GM13977 (cell line): Measurements from ENCODE around the gene SPAG17.

Experiments
- DNase-seq: peaks from one replicate; pipeline ENCODE4 v3.0.0; 2012; ENCODE audit warnings: low spot score
- in situ Hi-C: fragments of 300-500 bp; cut with MboI; formaldehyde crosslinking; loops from one replicate; pipeline ENCODE4 v1.12.0; 2022; ENCODE audit warnings: low sequenced_read_pairs, low pct_unique_long_range_greater_than_20kb, mixed read lengths, inconsistent platforms; ENCODE audit not compliant: unreplicated experiment
- TF ChIP-seq, protein P1 (sequence below): IDR thresholded peaks from 2 replicates; pipeline ENCODE4 v1.5.1; 2012; ENCODE audit warnings: mild to moderate bottlenecking, control low read depth; ENCODE audit not compliant: insufficient read depth; ENCODE audit errors: extremely low read depth, missing control alignments

The SPAG17 gene

DNA sequence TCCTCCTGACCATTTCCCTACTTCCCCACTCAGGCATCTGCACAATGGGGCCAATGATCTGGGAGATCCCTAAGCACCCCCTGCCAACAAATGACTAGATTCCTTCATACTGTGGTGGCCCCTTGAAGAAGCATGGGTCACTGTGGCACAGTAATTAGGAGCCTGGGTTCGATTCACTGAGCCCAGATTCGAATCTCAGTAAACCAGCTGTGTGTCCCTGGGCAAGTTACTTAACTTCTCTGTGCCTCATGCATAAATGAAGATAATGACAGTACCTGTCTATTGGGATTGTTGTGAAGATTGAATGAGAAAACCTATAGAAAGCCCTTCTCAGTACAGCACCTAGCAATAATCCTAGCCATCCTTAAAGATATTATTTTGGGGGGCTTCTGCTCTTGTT lies 27.5 kb downstream of the SPAG17 start:
- in situ Hi-C loops: loop anchor here (25.0 kb wide), 1 partner anchor 855 kb away; no protein-coding TSS in a partner anchor
- TF ChIP-seq, protein P1, sequence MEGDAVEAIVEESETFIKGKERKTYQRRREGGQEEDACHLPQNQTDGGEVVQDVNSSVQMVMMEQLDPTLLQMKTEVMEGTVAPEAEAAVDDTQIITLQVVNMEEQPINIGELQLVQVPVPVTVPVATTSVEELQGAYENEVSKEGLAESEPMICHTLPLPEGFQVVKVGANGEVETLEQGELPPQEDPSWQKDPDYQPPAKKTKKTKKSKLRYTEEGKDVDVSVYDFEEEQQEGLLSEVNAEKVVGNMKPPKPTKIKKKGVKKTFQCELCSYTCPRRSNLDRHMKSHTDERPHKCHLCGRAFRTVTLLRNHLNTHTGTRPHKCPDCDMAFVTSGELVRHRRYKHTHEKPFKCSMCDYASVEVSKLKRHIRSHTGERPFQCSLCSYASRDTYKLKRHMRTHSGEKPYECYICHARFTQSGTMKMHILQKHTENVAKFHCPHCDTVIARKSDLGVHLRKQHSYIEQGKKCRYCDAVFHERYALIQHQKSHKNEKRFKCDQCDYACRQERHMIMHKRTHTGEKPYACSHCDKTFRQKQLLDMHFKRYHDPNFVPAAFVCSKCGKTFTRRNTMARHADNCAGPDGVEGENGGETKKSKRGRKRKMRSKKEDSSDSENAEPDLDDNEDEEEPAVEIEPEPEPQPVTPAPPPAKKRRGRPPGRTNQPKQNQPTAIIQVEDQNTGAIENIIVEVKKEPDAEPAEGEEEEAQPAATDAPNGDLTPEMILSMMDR: no peak
- no peak for DNase-seq

DNA sequence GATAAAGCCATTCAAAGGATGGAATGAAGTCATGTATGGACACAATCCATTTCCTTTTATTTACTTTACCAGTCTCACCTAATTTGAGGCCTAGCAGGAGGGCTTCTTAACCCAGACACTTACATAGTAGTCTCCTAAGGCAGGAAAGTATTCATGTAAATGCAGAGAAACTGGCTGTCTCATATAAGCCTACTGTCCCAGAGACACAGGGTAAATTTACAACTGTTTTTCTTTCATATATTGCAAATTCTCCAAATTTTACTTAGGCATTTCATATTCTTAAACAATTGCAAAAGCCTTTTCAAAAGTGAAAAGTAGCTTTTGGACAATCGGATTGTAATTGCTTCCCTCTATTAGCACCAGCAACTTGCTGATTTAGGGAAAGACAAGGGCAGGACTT lies 29.9 kb downstream of the SPAG17 start:
- in situ Hi-C loops: loop anchor here (25.0 kb wide), 1 partner anchor 857 kb away; no protein-coding TSS in a partner anchor
- no peak for DNase-seq
- TF ChIP-seq, protein P1: no peak

DNA sequence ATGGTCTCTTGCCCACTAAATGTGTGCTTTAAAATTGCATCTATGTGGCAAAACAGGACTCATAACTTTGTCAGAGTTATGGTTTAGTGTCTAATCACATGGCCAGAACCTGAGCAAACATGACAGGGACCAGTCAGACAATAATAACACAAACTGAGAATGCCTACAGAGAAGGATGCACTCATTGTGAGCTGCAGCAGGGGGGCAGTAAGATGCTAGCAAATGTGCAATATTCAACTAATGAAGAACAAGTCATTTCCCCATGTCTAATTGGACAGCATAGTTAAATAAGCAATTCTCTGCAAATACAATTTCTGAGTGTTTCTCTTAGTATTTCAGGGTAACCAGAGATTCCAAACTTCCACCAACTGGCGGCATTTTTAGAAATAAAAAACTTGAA lies 30.8 kb downstream of the SPAG17 start:
- TF ChIP-seq, protein P1: peak; percentile 65
- in situ Hi-C loops: loop anchor here (25.0 kb wide), 1 partner anchor 858 kb away; no protein-coding TSS in a partner anchor
- peak; percentile 17 for DNase-seq

DNA sequence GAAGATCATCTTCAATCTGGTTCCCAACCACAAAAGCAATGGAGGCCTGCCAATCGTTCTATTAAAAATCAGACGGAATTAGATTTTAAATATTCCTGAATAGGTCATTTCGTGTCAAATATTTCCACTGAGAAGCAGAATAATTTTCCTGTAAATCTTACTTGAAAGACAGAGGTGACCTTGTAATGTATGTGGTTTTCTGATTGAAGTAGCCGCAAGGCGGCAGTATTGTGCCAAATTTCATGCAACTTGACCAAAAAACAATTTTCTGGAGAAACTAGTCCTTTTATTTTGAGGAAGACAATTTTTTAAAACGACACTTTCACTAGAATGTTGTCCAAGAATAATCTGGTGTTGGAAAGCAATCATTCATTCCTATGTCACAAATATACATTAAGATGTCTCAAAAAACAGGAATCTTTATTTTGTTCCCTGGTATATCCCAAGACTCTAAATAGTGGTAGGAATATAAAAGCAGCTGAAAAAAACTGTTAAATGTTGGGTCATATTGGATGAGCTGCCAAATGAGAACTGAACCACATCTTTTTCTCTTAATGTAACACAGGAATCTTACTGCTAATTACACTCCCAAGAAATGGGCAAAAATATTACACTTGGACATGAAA lies 33.6 kb downstream of the SPAG17 start:
- in situ Hi-C loops: loop anchor here (25.0 kb wide), 1 partner anchor 861 kb away; no protein-coding TSS in a partner anchor
- TF ChIP-seq, protein P1: peak; percentile 84
- DNase-seq: peak; percentile 14

DNA sequence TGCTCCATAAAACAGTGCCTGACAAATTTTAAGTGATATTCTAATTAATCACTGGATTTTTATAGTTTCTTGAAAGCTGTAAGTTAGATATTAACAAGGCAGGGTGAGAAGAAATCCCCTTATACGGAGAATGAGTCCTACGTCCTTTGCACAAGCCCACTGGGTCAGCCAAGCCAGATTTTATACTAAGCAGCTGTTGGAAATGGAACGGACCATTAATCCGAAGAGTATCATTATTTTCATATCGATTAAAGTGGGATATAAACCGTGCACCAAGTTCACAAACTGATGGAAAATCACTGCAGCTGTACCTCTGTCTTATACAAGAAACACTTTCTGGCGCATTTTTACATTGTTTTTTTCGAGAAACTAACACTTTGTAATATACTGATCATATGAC lies 35.2 kb downstream of the SPAG17 start:
- in situ Hi-C loops: loop anchor here (25.0 kb wide), 1 partner anchor 863 kb away; no protein-coding TSS in a partner anchor
- TF ChIP-seq, protein P1: no peak
- DNase-seq: no peak

DNA sequence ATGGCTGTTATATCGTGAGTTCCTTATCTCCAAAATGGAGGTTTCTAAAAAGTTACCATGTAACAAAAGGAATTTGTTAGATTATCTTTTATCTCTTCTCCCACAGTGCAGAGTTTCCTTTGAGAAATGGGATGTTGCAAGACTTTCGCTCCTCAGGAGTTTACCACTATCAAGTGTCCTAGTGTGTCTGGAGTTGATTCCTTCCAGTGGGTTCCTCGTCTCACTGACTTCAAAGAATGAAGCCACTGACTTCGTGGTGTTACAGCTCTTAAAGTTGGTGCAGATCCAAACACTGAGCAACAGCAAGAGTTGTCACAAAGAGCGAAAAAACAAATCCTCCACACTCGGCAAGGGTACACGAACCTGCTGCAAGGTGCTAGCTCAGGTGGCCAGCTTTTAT lies 37.0 kb downstream of the SPAG17 start:
- DNase-seq: no peak
- in situ Hi-C loops: no loop called here
- TF ChIP-seq, protein P1: no peak
